HUES48 (cell line): ENCODE results near the gene HIRA.
"Not testable (repeated sequence)": the region's sequence is repeated elsewhere in the genome, so short reads cannot be mapped to it uniquely, and the experiment has no call there.

Experiments used
- H3K27ac ChIP-seq: one replicate; pipeline ENCODE4 v1.7.0; 2013; ENCODE audit warnings: low read depth, low read length, inconsistent platforms
- H3K27me3 ChIP-seq: 2 replicates; pipeline ENCODE4 v1.6.1; 2013; ENCODE audit warnings: mild to moderate bottlenecking, low read length; ENCODE audit not compliant: control insufficient read depth, insufficient read depth
- H3K36me3 ChIP-seq: 2 replicates; pipeline ENCODE4 v1.6.1; 2013; ENCODE audit warnings: low read length; ENCODE audit not compliant: control insufficient read depth, insufficient read depth
- H3K4me1 ChIP-seq: 2 replicates; pipeline ENCODE4 v1.6.1; 2013; ENCODE audit warnings: mild to moderate bottlenecking, low read length; ENCODE audit not compliant: control insufficient read depth, insufficient read depth
- H3K4me3 ChIP-seq: 2 replicates; pipeline ENCODE4 v1.5.1; 2013; ENCODE audit warnings: mild to moderate bottlenecking, low read depth, low read length
- H3K9ac ChIP-seq: 2 replicates; pipeline ENCODE4 v1.6.1; 2013; ENCODE audit warnings: mild to moderate bottlenecking, low read depth, low read length, moderate library complexity
- H3K9me3 ChIP-seq: 2 replicates; pipeline ENCODE4 v1.6.1; 2013; ENCODE audit warnings: low read length; ENCODE audit not compliant: control insufficient read depth, insufficient read depth

The HIRA gene

DNA sequence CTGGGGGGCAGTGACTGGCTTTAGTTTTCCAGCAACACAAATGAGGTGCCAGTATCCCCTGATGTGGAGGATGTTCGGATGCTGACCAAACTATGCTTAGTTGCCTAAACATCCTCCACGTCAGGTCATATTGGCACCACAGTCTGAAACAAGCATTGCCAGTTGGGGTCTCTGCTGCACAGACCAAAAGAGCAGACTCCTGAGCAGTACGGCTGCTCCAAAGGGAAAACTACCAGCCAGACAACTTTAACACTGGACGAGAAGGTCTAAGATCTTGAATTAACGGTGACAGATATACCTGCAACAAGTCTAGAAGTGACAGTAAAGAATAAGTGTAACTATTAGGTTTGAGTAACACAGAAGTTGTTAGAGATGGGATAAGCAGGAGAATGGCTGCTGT, 99.6 kb downstream of the HIRA start:
- Histone ChIP-seq H3K4me1 (no peaks in the 10 kb centered on the region), H3K27me3 (no peaks in the 10 kb centered on the region), H3K36me3 (peaks cover 63% of the 10 kb centered on the region), H3K9me3 (no peaks in the 10 kb centered on the region), H3K27ac (no peak overlapping the region), H3K4me3 (no peak overlapping the region), H3K9ac (no peak overlapping the region)

DNA sequence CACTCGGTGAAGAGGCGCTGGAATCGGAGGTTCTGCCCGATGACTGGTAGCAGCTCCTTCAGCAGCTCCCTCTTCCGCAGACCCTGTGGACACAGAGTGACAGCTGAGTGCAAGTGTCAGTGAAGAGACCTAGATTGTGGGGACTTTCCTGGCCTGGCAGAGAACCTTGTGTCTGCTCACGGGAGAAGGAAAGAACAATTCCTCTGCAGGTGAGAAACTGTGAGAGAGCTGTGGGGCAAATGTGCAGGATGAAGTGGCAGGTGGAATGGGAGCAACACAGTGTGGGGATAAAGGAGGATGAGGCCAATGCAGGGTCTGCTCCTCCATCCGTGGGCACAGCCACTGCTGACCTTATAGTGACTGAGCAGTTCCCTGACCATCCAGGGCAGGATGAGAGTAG, 100.1 kb downstream of the HIRA start:
- Histone ChIP-seq H3K36me3 (peaks cover 59% of the 10 kb centered on the region), H3K27ac (no peak overlapping the region), H3K27me3 (no peaks in the 10 kb centered on the region), H3K9ac (no peak overlapping the region), H3K9me3 (no peaks in the 10 kb centered on the region), H3K4me1 (no peaks in the 10 kb centered on the region), H3K4me3 (no peak overlapping the region)

DNA sequence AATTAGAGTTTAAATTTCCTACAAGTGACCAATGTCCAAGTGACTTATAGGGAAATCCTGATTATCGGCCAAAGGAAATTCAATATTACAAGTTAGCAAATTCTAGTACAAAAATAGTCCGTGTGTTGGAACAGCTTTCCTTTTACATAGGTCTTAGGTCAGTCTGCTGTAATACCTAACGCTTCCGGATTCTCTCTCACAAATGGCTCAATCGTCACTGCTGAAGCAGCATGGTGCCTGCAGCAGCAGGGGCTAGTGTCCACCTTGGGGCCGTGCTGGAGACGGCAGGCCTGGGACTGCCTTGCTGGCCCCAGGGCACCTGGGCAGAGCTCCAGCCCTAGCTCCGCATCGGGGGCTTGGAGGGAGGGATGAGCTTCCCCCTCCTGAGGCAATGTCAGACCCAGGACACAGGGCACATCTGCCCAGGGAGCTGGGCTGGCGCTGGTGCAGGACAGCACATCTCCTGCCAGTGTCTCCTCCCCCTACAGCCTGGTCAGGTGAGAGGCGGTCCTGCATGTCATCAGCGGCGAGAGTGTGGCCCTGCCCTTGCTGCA, 100.6 kb downstream of the HIRA start:
- no peak overlapping the region for H3K27ac ChIP-seq
- no peak overlapping the region for H3K4me3 ChIP-seq
- no peak overlapping the region for H3K9ac ChIP-seq
- no peaks in the 10 kb centered on the region for H3K4me1 ChIP-seq
- peaks cover 54% of the 10 kb centered on the region for H3K36me3 ChIP-seq
- H3K9me3 ChIP-seq = no peaks in the 10 kb centered on the region
- no peaks in the 10 kb centered on the region for H3K27me3 ChIP-seq

DNA sequence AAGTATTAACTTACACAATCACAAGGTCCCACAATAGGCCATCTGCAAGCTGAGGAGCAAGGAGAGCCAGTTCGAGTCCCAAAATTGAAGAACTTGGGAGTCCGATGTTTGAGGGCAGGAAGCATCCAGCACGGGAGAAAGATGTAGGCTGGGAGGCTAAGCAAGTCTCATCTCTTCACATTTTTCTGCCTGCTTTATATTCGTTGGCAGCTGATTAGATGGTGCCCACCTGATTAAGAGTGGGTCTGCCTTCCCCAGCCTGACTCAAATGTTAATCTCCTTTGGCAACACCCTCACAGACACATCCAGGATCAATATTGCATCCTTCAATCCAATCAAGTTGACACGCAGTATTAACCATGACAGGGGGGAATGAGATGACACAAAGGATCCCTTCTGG, 101.3 kb downstream of the HIRA start:
- H3K27me3 ChIP-seq, H3K4me3 ChIP-seq, H3K4me1 ChIP-seq, H3K9me3 ChIP-seq, H3K9ac ChIP-seq, H3K27ac ChIP-seq: not testable (repeated sequence)
- peaks cover 47% of the 10 kb centered on the region for H3K36me3 ChIP-seq

DNA sequence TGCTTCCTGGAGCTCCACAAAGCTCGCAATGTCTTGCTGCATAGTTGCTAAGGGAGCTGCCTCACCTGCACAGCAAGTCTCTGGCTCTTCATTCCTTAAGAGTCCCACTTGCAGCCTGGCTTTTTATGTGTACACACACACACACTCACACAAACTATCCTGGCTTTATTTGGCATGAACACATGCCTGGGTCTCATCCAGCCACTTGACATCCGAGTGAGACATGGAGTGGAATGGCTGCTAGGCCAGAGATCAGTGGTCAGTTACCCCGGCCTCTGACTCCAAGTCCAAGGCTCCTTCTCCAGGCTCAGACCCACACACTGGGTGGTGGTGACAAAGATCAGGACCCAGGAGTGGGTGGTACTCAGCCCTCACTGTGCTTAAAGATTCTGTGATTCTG, 102.1 kb downstream of the HIRA start:
- no peak overlapping the region for H3K9ac ChIP-seq
- no peaks in the 10 kb centered on the region for H3K9me3 ChIP-seq
- peaks cover 42% of the 10 kb centered on the region for H3K36me3 ChIP-seq
- no peaks in the 10 kb centered on the region for H3K4me1 ChIP-seq
- no peak overlapping the region for H3K4me3 ChIP-seq
- no peaks in the 10 kb centered on the region for H3K27me3 ChIP-seq
- no peak overlapping the region for H3K27ac ChIP-seq

DNA sequence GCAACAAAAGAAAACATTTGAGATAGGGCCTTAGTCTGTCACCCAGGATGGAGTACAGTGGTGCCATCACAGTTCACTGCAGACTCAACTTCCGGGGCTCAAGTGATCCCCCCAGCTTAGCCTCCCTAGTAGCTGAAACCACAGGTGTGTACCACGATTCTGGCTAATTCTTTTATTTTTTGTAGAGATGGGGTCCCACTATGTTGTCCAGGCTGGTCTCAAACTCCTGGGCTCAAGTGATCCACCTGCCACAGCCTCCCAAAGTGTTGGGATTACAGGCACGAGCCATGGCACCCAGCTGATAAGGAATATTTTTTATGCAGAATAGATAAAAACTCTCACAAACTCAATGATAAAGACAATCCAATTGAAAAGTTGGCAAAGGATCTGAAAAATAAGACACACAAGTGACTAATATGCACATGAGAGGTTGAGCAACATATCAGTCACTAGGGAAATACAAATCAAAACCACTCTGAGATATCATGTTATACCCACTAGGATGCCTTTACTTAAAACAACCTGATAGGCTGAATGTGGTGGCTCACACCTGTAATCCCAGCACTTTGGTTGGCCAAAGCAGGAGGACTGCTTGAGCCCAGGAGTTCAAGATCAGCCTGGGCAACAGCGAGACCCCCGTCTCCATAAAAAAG, 106.1 kb downstream of the HIRA start:
- no peaks in the 10 kb centered on the region for H3K4me1 ChIP-seq
- no peak overlapping the region for H3K4me3 ChIP-seq
- peaks cover 20% of the 10 kb centered on the region for H3K36me3 ChIP-seq
- H3K9ac ChIP-seq = no peak overlapping the region
- H3K27ac ChIP-seq = no peak overlapping the region
- H3K9me3 ChIP-seq = peaks cover 10% of the 10 kb centered on the region; the same call in 1 of the 2 replicates
- no peaks in the 10 kb centered on the region for H3K27me3 ChIP-seq

DNA sequence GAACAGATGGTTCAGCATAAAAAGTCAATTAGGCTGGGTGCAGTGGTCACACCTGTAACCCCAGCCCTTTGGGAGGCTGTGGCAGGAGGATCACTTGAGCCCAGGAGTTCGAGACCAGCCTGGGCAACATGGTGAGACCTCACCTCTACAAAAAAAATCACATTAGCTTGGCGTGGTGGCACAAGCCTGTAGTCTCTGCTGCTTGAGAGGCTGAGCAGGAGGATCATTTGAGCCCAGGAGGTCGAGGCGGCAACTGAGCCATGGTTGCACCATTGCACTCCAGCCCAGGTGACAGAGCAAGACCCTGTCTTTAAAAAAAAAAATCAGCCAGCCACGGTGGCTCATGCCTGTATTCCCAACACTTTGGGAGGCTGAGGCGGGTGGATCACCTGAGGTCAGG, 108.1 kb downstream of the HIRA start:
- not testable (repeated sequence) for H3K27me3 ChIP-seq, H3K36me3 ChIP-seq, H3K9ac ChIP-seq, H3K4me3 ChIP-seq, H3K27ac ChIP-seq, H3K4me1 ChIP-seq
- peaks cover 20% of the 10 kb centered on the region for H3K9me3 ChIP-seq

DNA sequence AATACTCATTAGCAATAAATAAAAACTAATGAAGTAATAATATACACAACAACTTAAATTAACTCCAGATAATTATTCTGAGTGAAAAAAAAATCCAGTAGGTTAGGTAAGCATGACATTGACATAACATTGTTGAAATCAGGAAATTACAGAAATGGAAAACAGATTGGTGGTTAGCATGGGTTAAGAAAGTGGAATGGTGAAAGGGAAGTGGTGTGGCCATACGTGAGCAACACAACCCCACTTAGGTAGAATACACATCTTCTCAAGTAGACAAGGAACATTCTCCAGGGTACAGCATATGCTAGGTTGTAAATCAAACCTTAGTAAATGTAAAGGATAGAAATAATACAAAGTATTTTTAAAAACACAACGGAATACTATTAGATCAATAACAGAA, 109.8 kb downstream of the HIRA start:
- no peak overlapping the region for H3K27ac ChIP-seq
- H3K9me3 ChIP-seq = peaks cover 32% of the 10 kb centered on the region
- no peaks in the 10 kb centered on the region for H3K4me1 ChIP-seq
- no peaks in the 10 kb centered on the region for H3K36me3 ChIP-seq
- H3K9ac ChIP-seq = no peak overlapping the region
- H3K27me3 ChIP-seq = no peaks in the 10 kb centered on the region
- H3K4me3 ChIP-seq = no peak overlapping the region

DNA sequence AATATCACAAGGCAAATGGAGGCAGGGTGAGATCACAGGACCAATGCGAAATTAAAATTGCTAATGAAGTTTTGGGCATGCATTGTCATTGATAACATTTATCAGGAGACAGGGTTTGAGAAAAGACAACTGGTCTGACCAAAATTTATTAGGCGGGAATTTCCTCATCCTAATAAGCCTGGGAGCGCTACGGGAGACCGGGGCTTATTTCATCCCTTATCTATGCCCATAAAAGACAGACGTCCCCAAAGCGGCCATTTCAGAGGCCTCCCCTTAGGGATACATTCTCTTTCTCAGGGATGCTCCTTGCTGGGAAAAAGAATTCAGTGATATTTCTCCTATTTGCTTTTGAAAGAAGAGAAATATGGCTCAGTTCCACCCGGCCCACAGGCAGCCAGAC, 111.4 kb downstream of the HIRA start:
- not testable (repeated sequence) for H3K9ac ChIP-seq, H3K36me3 ChIP-seq, H3K27me3 ChIP-seq, H3K4me1 ChIP-seq, H3K4me3 ChIP-seq, H3K27ac ChIP-seq
- H3K9me3 ChIP-seq = peaks cover 36% of the 10 kb centered on the region

DNA sequence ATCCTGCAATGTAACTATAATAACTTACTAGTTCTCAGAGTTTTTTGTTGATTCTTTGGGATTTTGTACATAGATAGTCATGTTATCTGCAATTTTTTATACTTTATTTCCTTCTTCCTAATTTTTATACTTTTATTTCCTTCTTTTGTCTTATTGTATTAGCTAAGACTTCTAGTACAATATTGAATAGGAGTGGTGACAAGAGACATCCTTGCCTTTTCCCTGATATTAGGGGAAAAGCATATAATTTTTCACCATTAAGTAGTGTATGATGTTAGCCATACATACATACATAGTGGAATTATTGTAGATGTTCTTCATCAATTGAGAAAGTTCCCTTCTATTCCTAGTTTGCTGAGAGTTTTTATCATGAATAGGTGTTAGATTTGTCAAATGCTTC, 112.3 kb downstream of the HIRA start:
- H3K27me3 ChIP-seq = no peaks in the 10 kb centered on the region
- peaks cover 36% of the 10 kb centered on the region for H3K9me3 ChIP-seq
- no peaks in the 10 kb centered on the region for H3K4me1 ChIP-seq
- no peak overlapping the region for H3K4me3 ChIP-seq
- H3K9ac ChIP-seq = no peak overlapping the region
- H3K27ac ChIP-seq = no peak overlapping the region
- no peaks in the 10 kb centered on the region for H3K36me3 ChIP-seq

DNA sequence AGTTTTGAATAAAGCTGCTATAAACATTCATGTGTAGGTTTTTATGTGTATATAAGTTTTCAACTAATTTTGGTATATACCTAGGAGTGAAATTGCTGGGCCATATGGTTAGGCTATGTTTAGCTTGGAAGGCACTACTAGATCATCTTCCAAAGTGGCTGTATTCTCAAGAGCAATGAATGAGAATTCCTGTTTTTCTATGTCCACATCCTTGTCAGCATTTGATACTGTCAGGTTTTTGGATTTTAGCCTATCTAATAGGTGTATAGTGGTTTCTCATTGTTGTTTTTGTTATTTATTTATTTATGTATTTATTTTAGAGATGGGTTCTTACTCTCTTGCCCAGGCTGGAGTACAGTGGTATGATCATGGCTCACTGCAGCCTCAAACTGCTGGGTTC, 113.7 kb downstream of the HIRA start:
- no peaks in the 10 kb centered on the region for H3K4me1 ChIP-seq
- H3K9me3 ChIP-seq = peaks cover 36% of the 10 kb centered on the region

More for the DNA sequence above, 113.7 kb downstream of the HIRA start:
- no peak overlapping the region for H3K27ac ChIP-seq
- H3K9ac ChIP-seq = no peak overlapping the region
- no peak overlapping the region for H3K4me3 ChIP-seq
- H3K36me3 ChIP-seq = no peaks in the 10 kb centered on the region
- no peaks in the 10 kb centered on the region for H3K27me3 ChIP-seq
